Upper lobe of right lung (tissue), 1 donor: ENCODE measurements around the gene LRP1B. TPM values are rescaled to one million over a fixed set of nuclear protein-coding genes. Genes with fewer than 3 reads are reported as not detected.
"Not testable (repeated sequence)": the region's sequence is repeated elsewhere in the genome, so short reads cannot be mapped to it uniquely, and the experiment has no call there.

Experiments used
- ATAC-seq: fragments of 200-7000 bp; cut with Tn5 transposase; one replicate; pipeline ENCODE4 v1.9.1; 2020; ENCODE audit warnings: mild to moderate bottlenecking, moderate library complexity
- DNase-seq: peaks from one replicate; pipeline ENCODE4 v3.0.0-alpha.2; 2020
- H3K27ac ChIP-seq: fragments of 200-600 bp; one replicate; pipeline ENCODE4 v1.8.0; 2022
- H3K27me3 ChIP-seq: fragments of 200-600 bp; one replicate; pipeline ENCODE4 v1.8.0; 2022; ENCODE audit warnings: mild to moderate bottlenecking
- H3K36me3 ChIP-seq: fragments of 200-600 bp; one replicate; pipeline ENCODE4 v1.8.0; 2022
- H3K4me1 ChIP-seq: fragments of 200-600 bp; one replicate; pipeline ENCODE4 v1.8.0; 2022
- H3K4me3 ChIP-seq: fragments of 200-600 bp; one replicate; pipeline ENCODE4 v1.8.0; 2022; ENCODE audit warnings: mild to moderate bottlenecking
- H3K9me3 ChIP-seq: fragments of 200-600 bp; one replicate; pipeline ENCODE4 v1.8.0; 2022
- intact Hi-C: fragments of 100-400 bp; cut with DNase I; formaldehyde crosslinking; loops from one replicate; pipeline ENCODE4 v1.11.0; 2022
- total RNA-seq: library from RNA; stranded (reverse); fragmentation: NEBNext Ultra II Directional; extraction: Animal tissue kit (Norgen Biotek cat#: 25700); gene quantifications from one replicate; pipeline ENCODE4 v1.2.1, GENCODE V29; 2021
- TF ChIP-seq, protein P1 (sequence below): fragments of 200-600 bp; IDR thresholded peaks from one replicate; pipeline ENCODE4 v1.8.0; 2022; ENCODE audit warnings: antibody characterized with exemption
- donor health status: DM: no; HTN: yes; CAD: no; lungs with severe emphysema.

The LRP1B gene
- total RNA-seq, 1 donor from 2014 or later = 0.12 TPM

DNA sequence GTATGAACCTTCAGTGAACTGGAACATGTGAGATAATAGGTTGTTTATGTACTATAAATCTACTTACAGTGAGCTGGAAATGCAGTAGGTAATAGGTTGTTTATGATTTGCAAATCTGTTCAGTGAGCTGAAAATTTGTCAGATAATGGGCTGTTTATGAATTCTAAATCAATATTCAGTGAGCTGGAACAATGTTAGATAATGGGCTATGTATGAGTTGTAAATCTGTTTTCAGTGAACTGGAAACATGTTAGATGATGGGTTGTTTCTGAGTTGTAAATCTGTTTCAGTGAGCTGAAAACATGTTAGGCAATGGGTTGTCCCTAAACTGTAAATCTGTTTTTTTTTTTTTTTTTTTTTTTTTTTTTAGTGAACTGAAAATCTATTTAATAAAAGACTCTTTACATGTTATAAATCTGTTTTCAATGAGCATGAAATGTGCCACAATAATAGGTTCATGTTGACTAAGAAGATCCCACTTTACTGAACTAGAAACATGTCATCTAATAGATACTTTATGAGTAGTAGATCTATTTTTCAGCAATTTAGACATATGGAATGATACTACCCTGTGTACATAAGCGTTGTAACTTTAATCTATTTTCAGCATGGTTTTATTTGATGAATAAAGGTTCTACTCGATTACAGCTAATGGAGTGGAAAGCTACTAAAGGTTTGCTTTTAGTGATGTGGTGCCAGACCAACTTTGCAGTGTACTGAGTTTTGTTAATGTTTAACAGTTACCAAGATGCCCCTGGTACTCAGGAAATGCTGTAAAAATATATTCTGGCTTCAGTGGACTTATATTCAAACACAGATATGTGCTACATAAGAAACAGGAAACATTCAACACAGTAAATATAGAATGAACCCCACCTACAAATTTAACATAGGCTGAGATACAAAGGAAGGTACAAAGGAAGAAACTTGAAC, 1471.8 kb downstream of the LRP1B start:
- H3K9me3 ChIP-seq = no peaks in the 10 kb centered on the region
- no peaks in the 10 kb centered on the region for H3K27me3 ChIP-seq
- no peaks in the 10 kb centered on the region for H3K4me1 ChIP-seq
- no peaks in the 10 kb centered on the region for H3K36me3 ChIP-seq
- no peak overlapping the region for H3K27ac ChIP-seq
- DNase-seq (no peak), ATAC-seq (no peak)
- intact Hi-C loops = no loop called here
- TF ChIP-seq, protein P1, sequence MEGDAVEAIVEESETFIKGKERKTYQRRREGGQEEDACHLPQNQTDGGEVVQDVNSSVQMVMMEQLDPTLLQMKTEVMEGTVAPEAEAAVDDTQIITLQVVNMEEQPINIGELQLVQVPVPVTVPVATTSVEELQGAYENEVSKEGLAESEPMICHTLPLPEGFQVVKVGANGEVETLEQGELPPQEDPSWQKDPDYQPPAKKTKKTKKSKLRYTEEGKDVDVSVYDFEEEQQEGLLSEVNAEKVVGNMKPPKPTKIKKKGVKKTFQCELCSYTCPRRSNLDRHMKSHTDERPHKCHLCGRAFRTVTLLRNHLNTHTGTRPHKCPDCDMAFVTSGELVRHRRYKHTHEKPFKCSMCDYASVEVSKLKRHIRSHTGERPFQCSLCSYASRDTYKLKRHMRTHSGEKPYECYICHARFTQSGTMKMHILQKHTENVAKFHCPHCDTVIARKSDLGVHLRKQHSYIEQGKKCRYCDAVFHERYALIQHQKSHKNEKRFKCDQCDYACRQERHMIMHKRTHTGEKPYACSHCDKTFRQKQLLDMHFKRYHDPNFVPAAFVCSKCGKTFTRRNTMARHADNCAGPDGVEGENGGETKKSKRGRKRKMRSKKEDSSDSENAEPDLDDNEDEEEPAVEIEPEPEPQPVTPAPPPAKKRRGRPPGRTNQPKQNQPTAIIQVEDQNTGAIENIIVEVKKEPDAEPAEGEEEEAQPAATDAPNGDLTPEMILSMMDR = no peak
- no peak overlapping the region for H3K4me3 ChIP-seq

DNA sequence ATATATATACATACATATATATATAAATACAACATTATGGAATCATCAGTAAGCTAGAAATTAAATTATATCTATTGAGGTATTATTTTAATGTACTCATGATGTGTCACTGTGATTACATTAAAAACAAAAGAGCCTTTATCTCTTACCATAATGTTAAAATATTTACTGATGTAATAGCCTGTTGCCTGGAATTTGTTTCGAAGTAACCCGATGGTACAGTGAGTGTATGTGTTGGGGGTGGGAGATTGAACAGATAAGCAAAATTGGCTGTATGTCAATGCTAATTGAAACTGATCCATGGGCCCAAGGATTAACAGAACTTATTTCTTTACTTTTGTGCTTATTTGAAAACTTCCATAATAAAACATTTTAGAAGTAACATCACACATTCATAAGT, 1473.2 kb downstream of the LRP1B start:
- Histone ChIP-seq H3K4me3 (no peak overlapping the region), H3K27me3 (no peaks in the 10 kb centered on the region), H3K36me3 (no peaks in the 10 kb centered on the region), H3K9me3 (no peaks in the 10 kb centered on the region), H3K27ac (no peak overlapping the region), H3K4me1 (no peaks in the 10 kb centered on the region)
- TF ChIP-seq, protein P1 = no peak
- intact Hi-C loops = no loop called here
- DNase-seq (no peak), ATAC-seq (no peak)

DNA sequence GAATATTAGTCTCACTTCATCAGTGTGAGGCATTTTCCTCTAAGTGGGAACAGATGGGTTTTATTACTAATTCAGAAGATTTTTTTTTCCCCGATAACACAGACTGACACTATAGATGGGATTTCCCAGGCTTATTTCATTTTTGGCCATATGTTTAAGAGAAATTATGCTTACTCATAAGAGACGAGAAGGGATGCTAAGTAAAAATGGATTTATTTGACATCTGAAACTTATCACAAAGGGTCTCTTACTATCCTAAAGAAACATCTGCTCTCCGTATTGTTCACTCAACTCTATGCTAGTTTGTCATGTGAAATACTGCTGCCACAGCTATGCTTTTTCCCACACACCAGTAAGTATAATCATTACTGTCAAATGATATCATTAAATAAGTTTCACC, 1476.3 kb downstream of the LRP1B start:
- DNase-seq = no peak
- H3K27me3 ChIP-seq = no peaks in the 10 kb centered on the region
- intact Hi-C loops = no loop called here

DNA sequence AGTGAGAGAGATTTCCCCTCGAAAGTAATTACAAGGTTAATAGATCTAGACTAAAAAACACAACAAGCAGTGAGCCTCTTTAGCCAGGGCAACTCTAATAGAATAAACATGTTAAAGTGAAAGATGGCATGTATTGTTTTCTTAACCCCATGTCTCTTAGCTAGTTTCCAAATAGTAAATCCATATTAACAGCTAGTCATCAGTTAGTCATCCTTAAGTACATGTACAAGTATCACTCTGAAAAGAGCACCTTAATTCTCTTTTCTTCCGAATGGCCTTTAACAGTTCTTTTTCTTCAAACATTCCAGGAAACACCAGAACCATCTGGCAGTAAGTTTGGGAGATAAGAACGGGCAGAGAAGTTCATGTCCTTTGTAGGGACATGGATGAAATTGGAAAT, 1480.0 kb downstream of the LRP1B start:
- H3K4me3 ChIP-seq = no peak overlapping the region
- no peak for ATAC-seq
- DNase-seq = no peak
- H3K9me3 ChIP-seq = no peaks in the 10 kb centered on the region
- intact Hi-C loops = no loop called here
- no peak overlapping the region for H3K27ac ChIP-seq
- H3K36me3 ChIP-seq = no peaks in the 10 kb centered on the region
- TF ChIP-seq, protein P1 = no peak
- H3K27me3 ChIP-seq = no peaks in the 10 kb centered on the region
- no peaks in the 10 kb centered on the region for H3K4me1 ChIP-seq

More for the DNA sequence above, 1476.3 kb downstream of the LRP1B start:
- no peak overlapping the region for H3K27ac ChIP-seq
- H3K4me1 ChIP-seq = no peaks in the 10 kb centered on the region
- H3K9me3 ChIP-seq = no peaks in the 10 kb centered on the region
- no peaks in the 10 kb centered on the region for H3K36me3 ChIP-seq
- H3K4me3 ChIP-seq = no peak overlapping the region
- ATAC-seq = no peak
- TF ChIP-seq, protein P1 = no peak

DNA sequence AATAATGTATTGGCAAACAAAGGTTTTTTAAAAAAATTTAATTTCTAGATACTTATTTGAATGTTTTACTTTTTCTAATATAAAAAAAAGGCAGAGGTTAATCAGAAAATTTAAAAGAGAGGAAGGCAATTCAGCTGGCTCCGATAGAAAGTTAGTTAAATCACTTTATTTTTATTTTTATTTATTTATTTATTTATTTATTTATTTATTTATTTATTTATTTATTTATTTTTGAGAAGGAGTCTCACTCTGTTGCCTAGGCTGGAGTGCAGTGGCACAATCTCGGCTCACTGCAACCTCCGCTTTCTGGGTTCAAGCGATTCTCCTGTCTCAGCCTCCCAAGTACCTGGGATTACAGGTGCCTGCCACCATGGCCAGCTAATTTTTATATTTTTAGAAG, 1480.7 kb downstream of the LRP1B start:
- H3K4me1 ChIP-seq, H3K27ac ChIP-seq, ATAC-seq, DNase-seq, H3K27me3 ChIP-seq, intact Hi-C loops, H3K9me3 ChIP-seq, H3K4me3 ChIP-seq, H3K36me3 ChIP-seq: not testable (repeated sequence)

DNA sequence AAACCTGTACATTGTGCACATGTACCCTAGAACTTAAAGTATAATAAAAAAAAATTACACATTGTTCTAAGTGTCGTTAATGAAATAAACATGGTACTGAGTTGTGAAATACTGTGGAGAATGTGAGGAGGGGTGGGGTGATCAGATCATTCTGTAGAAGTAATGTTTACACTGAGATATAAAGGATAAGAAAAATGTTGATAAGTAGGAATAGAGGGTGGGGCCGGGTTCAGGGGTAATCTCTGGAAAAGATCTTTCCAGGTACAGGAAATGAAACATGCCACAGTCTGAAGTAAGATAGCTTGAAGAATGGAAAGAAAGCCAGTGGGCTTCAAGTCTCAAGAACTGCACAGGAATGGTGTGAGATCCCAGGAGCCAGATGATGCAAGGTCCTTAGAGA, 1482.4 kb downstream of the LRP1B start:
- ATAC-seq = no peak
- TF ChIP-seq, protein P1 = no peak
- intact Hi-C loops = no loop called here
- H3K4me3 ChIP-seq = no peak overlapping the region
- no peak for DNase-seq
- H3K9me3 ChIP-seq = no peaks in the 10 kb centered on the region
- H3K27me3 ChIP-seq = no peaks in the 10 kb centered on the region
- no peaks in the 10 kb centered on the region for H3K36me3 ChIP-seq
- H3K4me1 ChIP-seq = no peaks in the 10 kb centered on the region
- no peak overlapping the region for H3K27ac ChIP-seq
